Neural cell (in vitro differentiated cells): ENCODE measurements around the gene SERGEF.

Experiments used
- EP300 ChIP-seq: fragments of 450-650 bp; conservative IDR thresholded peaks from 2 replicates; pipeline ENCODE4 v1.6.1; 2014; ENCODE audit warnings: antibody characterized with exemption, mild to moderate bottlenecking, moderate library complexity; ENCODE audit not compliant: poor library complexity, severe bottlenecking
- EZH2 ChIP-seq: fragments of 200-600, 300-800 bp; shearing (Covaris generic), sonication (generic); IDR thresholded peaks from 2 replicates; pipeline ENCODE4 v1.6.1; 2014; ENCODE audit warnings: antibody characterized with exemption, low read length, borderline replicate concordance, mild to moderate bottlenecking; ENCODE audit not compliant: insufficient read depth, poor library complexity, severe bottlenecking
- MXI1 ChIP-seq: fragments of 450-650 bp; conservative IDR thresholded peaks from 2 replicates; pipeline ENCODE4 v1.6.1; 2014; ENCODE audit warnings: antibody characterized with exemption, mild to moderate bottlenecking; ENCODE audit not compliant: poor library complexity, severe bottlenecking
- POLR2AphosphoS5 ChIP-seq: IDR thresholded peaks from 2 replicates; pipeline ENCODE4 v1.6.1; 2012
- RAD21 ChIP-seq: fragments of 450-650 bp; conservative IDR thresholded peaks from 2 replicates; pipeline ENCODE4 v1.6.1; 2014; ENCODE audit warnings: antibody characterized with exemption, mild to moderate bottlenecking, moderate library complexity
- SMC3 ChIP-seq: fragments of 450-650 bp; conservative IDR thresholded peaks from 2 replicates; pipeline ENCODE4 v1.6.1; 2014; ENCODE audit warnings: antibody characterized with exemption, mild to moderate bottlenecking, moderate library complexity; ENCODE audit not compliant: poor library complexity
- TF ChIP-seq, protein P1 (sequence below): fragments of 450-650 bp; IDR thresholded peaks from 2 replicates; pipeline ENCODE4 v1.5.1; 2014; ENCODE audit warnings: antibody characterized with exemption, mild to moderate bottlenecking, moderate library complexity; ENCODE audit not compliant: poor library complexity, severe bottlenecking
- TF ChIP-seq, protein P2 (sequence below): IDR thresholded peaks from 2 replicates; pipeline ENCODE4 v1.6.1; 2012; ENCODE audit warnings: borderline replicate concordance

DNA sequence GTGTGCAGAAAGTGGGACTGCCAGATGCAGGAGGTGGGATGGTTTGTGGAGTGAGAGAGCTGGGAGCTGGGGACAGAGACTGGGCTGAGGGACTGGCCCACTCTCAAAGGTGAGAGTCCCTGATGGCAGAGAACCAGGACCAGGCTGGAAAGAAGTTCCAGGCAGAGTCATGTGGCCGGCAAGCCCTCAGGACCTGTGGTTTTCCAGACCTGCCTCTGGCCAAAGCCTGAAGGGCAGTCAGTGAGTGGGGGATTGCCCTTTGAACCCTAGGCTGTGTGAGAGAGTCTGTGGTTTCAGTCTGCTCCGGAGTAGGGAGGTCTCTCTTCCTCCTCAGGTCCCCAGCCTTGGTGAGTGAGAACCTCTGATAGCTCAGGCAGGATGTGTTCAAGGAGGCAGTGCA lies 261.3 kb downstream of the SERGEF start:
- TF ChIP-seq POLR2AphosphoS5, result no peak
- TF ChIP-seq EP300, result no peak
- TF ChIP-seq, protein P1, sequence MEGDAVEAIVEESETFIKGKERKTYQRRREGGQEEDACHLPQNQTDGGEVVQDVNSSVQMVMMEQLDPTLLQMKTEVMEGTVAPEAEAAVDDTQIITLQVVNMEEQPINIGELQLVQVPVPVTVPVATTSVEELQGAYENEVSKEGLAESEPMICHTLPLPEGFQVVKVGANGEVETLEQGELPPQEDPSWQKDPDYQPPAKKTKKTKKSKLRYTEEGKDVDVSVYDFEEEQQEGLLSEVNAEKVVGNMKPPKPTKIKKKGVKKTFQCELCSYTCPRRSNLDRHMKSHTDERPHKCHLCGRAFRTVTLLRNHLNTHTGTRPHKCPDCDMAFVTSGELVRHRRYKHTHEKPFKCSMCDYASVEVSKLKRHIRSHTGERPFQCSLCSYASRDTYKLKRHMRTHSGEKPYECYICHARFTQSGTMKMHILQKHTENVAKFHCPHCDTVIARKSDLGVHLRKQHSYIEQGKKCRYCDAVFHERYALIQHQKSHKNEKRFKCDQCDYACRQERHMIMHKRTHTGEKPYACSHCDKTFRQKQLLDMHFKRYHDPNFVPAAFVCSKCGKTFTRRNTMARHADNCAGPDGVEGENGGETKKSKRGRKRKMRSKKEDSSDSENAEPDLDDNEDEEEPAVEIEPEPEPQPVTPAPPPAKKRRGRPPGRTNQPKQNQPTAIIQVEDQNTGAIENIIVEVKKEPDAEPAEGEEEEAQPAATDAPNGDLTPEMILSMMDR, result no peak
- TF ChIP-seq EZH2, result no peak
- TF ChIP-seq MXI1, result no peak
- TF ChIP-seq, protein P2, sequence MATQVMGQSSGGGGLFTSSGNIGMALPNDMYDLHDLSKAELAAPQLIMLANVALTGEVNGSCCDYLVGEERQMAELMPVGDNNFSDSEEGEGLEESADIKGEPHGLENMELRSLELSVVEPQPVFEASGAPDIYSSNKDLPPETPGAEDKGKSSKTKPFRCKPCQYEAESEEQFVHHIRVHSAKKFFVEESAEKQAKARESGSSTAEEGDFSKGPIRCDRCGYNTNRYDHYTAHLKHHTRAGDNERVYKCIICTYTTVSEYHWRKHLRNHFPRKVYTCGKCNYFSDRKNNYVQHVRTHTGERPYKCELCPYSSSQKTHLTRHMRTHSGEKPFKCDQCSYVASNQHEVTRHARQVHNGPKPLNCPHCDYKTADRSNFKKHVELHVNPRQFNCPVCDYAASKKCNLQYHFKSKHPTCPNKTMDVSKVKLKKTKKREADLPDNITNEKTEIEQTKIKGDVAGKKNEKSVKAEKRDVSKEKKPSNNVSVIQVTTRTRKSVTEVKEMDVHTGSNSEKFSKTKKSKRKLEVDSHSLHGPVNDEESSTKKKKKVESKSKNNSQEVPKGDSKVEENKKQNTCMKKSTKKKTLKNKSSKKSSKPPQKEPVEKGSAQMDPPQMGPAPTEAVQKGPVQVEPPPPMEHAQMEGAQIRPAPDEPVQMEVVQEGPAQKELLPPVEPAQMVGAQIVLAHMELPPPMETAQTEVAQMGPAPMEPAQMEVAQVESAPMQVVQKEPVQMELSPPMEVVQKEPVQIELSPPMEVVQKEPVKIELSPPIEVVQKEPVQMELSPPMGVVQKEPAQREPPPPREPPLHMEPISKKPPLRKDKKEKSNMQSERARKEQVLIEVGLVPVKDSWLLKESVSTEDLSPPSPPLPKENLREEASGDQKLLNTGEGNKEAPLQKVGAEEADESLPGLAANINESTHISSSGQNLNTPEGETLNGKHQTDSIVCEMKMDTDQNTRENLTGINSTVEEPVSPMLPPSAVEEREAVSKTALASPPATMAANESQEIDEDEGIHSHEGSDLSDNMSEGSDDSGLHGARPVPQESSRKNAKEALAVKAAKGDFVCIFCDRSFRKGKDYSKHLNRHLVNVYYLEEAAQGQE, result no peak
- TF ChIP-seq SMC3, result no peak
- no peak for TF ChIP-seq RAD21
